ENCODE measurements around the gene KRTAP10-10. TPM values are rescaled to one million over a fixed set of nuclear protein-coding genes. Genes with fewer than 3 reads are reported as not detected.

KRTAP10-10 gene
- total RNA-seq, 1 donor from 2014 or later, result not detected

- TF ChIP-seq CTCF (IDR thresholded peaks at IDR 0.05; ENCODE audit: insufficient read depth, low read depth, low read length), result no peak
- TF ChIP-seq EZH2 (IDR thresholded peaks at IDR 0.05; ENCODE audit: insufficient read depth, low read length), result no peak
- H3K4me3 ChIP-seq (ENCODE audit: insufficient read depth, low read depth, low read length), result no peak overlapping the region
- Mint-ChIP-seq H3K27ac (ENCODE audit: unreplicated experiment) (no peak overlapping the region), H3K4me1 (ENCODE audit: low read depth, unreplicated experiment) (no peaks in the 10 kb centered on the region), H3K36me3 (ENCODE audit: low read depth, unreplicated experiment) (no peaks in the 10 kb centered on the region), H3K9me3 (ENCODE audit: unreplicated experiment) (peaks cover 25% of the 10 kb centered on the region), H3K27me3 (ENCODE audit: low read depth, unreplicated experiment) (peaks cover 31% of the 10 kb centered on the region), H3K4me3 (ENCODE audit: unreplicated experiment) (no peak overlapping the region)
- no peak overlapping the region for H3K4me2 ChIP-seq (ENCODE audit: low read length)
- no peak for DNase-seq (ENCODE audit: low read depth)
- H3K79me2 ChIP-seq (ENCODE audit: insufficient read depth, low read length), result no peaks in the 10 kb centered on the region
- no peak overlapping the region for H3K27ac ChIP-seq (ENCODE audit: low read depth, low read length)
- FAIRE-seq, result no peak
- no peaks in the 10 kb centered on the region for H3K4me1 ChIP-seq (ENCODE audit: insufficient read depth, low read length)
- no peaks in the 10 kb centered on the region for H3K27me3 ChIP-seq (ENCODE audit: insufficient read depth, low read length)
- H3K9me3 ChIP-seq (ENCODE audit: insufficient read depth, low read depth, low read length), result peaks cover 6% of the 10 kb centered on the region
- H3K9ac ChIP-seq (ENCODE audit: low read length), result no peak overlapping the region
- no peaks in the 10 kb centered on the region for H4K20me1 ChIP-seq (ENCODE audit: insufficient read depth, low read length)
- no peak overlapping the region for H2AFZ ChIP-seq (ENCODE audit: low read depth, low read length)
- H3K36me3 ChIP-seq (ENCODE audit: insufficient read depth, low read length), result no peaks in the 10 kb centered on the region
Measured at GRCh38 chr21:44648557-44649311, 11.6 kb downstream of the KRTAP10-10 start.

- no peak for FAIRE-seq
- H3K9me3 Mint-ChIP-seq (ENCODE audit: unreplicated experiment), result peaks cover 16% of the 10 kb centered on the region
- H3K4me3 Mint-ChIP-seq (ENCODE audit: unreplicated experiment), result no peak overlapping the region
- Histone ChIP-seq H3K4me2 (ENCODE audit: low read length) (no peak overlapping the region), H3K9me3 (ENCODE audit: insufficient read depth, low read depth, low read length) (peaks cover 6% of the 10 kb centered on the region), H3K4me1 (ENCODE audit: insufficient read depth, low read length) (no peaks in the 10 kb centered on the region), H4K20me1 (ENCODE audit: insufficient read depth, low read length) (no peaks in the 10 kb centered on the region), H3K9ac (ENCODE audit: low read length) (no peak overlapping the region), H2AFZ (ENCODE audit: low read depth, low read length) (no peak overlapping the region), H3K27me3 (ENCODE audit: insufficient read depth, low read length) (no peaks in the 10 kb centered on the region), H3K4me3 (ENCODE audit: insufficient read depth, low read depth, low read length) (no peak overlapping the region), H3K36me3 (ENCODE audit: insufficient read depth, low read length) (no peaks in the 10 kb centered on the region), H3K79me2 (ENCODE audit: insufficient read depth, low read length) (no peaks in the 10 kb centered on the region), H3K27ac (ENCODE audit: low read depth, low read length) (no peak overlapping the region)
- DNase-seq (ENCODE audit: low read depth), result no peak
- H3K36me3 Mint-ChIP-seq (ENCODE audit: low read depth, unreplicated experiment), result no peaks in the 10 kb centered on the region
- TF ChIP-seq CTCF (IDR thresholded peaks at IDR 0.05; ENCODE audit: insufficient read depth, low read depth, low read length) (no peak), EZH2 (IDR thresholded peaks at IDR 0.05; ENCODE audit: insufficient read depth, low read length) (no peak)
- peaks cover 32% of the 10 kb centered on the region for H3K27me3 Mint-ChIP-seq (ENCODE audit: low read depth, unreplicated experiment)
- no peak overlapping the region for H3K27ac Mint-ChIP-seq (ENCODE audit: unreplicated experiment)
- H3K4me1 Mint-ChIP-seq (ENCODE audit: low read depth, unreplicated experiment), result no peaks in the 10 kb centered on the region
Measured at GRCh38 chr21:44649521-44650100, 12.5 kb downstream of the KRTAP10-10 start.

All from astrocyte (in vitro differentiated cells and primary cell).